Mononuclear cell (primary cell): Measurements from ENCODE around the gene METTL27. TPM values are rescaled to one million over a fixed set of nuclear protein-coding genes. Genes with fewer than 3 reads are reported as not detected.

Source experiments
- H3K27me3 ChIP-seq: 2 replicates; pipeline ENCODE4 v1.6.0; 2011; ENCODE audit warnings: low read length, control low read depth; ENCODE audit not compliant: insufficient read depth
- H3K4me1 ChIP-seq: 2 replicates; pipeline ENCODE4 v1.5.1; 2011; ENCODE audit warnings: mild to moderate bottlenecking, low read length, control low read depth; ENCODE audit not compliant: insufficient read depth
- H3K4me3 ChIP-seq: 2 replicates; pipeline ENCODE4 v1.5.1; 2011; ENCODE audit warnings: mild to moderate bottlenecking, low read length, moderate library complexity
- H3K9me3 ChIP-seq: 2 replicates; pipeline ENCODE4 v1.5.1; 2011; ENCODE audit warnings: low read depth, mild to moderate bottlenecking, control low read depth, low read length
- total RNA-seq: library from RNA; depleted of rRNA; stranded (reverse); fragments of >200 nt; gene quantifications from one replicate; pipeline ENCODE4 v1.2.3, GENCODE V29; 2012

The METTL27 gene
- total RNA-seq, 1 donor = not detected

DNA sequence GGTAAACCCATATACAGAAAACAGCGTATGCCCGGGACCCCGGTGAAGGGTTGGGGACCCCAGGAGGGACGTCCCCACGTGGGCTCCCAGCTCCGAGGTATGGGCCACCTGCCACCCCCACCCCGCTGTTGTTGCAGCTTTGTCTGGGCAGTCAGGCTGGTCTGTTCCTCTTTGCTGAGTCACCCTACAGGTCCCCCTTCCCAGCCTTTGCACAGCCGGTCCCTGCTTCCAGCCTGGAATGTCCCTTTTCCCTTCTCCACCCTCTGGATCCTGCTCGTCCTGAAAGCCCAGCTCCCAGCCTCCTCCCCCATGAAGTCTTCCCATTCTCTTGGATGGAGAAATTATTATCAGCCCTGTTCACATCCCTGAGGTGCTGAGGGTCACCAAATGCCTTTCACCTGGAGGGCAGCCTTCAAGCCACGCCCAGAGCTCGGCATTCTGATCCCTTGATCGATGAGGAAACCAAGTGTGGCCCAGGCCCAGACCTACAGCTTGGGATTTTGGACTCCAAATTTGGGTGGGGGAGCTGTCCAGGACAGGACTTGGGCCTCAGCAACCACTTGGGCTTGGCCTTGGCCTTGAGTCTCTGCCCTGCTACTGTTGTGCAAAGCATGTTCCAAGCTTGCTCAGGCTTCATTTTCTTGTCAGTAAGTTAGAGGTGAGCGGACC is 8.9 kb downstream of the METTL27 start:
- Histone ChIP-seq H3K4me1 (peaks cover 4% of the 10 kb centered on the region), H3K9me3 (no peaks in the 10 kb centered on the region), H3K27me3 (no peaks in the 10 kb centered on the region), H3K4me3 (no peak overlapping the region)

DNA sequence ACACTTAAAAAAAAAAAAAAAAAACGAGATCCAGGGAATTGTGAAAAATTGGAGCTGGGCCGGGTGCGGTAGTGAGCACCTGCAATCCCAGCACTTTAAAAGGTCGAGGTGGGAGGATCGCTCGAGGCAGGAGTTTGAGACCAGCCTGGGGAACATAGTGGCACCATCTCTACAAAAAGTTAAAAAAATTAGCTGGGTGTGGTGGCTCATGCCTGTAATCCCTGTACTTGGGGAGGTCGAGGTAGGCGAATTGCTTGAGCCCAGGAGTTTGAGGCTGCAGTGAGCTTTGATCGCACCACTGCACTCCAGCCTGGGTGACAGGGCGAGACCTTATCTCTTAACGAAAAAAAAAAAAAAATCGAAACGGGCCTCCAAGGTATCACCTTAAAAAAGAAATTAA is 9.5 kb downstream of the METTL27 start:
- Histone ChIP-seq H3K4me3 (no peak overlapping the region), H3K27me3 (no peaks in the 10 kb centered on the region), H3K9me3 (no peaks in the 10 kb centered on the region), H3K4me1 (peaks cover 9% of the 10 kb centered on the region)

DNA sequence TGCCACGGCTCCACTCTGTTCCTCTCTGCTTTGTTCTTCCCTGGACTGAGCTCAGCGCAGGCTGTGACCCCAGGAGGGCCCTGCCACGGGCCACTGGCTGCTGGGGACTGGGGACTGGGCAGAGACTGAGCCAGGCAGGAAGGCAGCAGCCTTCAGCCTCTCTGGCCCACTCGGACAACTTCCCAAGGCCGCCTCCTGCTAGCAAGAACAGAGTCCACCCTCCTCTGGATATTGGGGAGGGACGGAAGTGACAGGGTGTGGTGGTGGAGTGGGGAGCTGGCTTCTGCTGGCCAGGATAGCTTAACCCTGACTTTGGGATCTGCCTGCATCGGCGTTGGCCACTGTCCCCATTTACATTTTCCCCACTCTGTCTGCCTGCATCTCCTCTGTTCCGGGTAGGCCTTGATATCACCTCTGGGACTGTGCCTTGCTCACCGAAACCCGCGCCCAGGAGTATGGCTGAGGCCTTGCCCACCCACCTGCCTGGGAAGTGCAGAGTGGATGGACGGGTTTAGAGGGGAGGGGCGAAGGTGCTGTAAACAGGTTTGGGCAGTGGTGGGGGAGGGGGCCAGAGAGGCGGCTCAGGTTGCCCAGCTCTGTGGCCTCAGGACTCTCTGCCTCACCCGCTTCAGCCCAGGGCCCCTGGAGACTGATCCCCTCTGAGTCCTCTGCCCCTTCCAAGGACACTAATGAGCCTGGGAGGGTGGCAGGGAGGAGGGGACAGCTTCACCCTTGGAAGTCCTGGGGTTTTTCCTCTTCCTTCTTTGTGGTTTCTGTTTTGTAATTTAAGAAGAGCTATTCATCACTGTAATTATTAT is 10.3 kb downstream of the METTL27 start:
- H3K9me3 ChIP-seq = no peaks in the 10 kb centered on the region
- H3K27me3 ChIP-seq = no peaks in the 10 kb centered on the region
- no peak overlapping the region for H3K4me3 ChIP-seq
- H3K4me1 ChIP-seq = peaks cover 17% of the 10 kb centered on the region

DNA sequence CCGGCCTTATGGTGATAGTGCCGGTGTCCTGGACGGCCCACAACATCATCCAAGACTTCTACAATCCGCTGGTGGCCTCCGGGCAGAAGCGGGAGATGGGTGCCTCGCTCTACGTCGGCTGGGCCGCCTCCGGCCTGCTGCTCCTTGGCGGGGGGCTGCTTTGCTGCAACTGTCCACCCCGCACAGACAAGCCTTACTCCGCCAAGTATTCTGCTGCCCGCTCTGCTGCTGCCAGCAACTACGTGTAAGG is 10.8 kb downstream of the METTL27 start:
- H3K27me3 ChIP-seq = no peaks in the 10 kb centered on the region
- H3K9me3 ChIP-seq = no peaks in the 10 kb centered on the region

DNA sequence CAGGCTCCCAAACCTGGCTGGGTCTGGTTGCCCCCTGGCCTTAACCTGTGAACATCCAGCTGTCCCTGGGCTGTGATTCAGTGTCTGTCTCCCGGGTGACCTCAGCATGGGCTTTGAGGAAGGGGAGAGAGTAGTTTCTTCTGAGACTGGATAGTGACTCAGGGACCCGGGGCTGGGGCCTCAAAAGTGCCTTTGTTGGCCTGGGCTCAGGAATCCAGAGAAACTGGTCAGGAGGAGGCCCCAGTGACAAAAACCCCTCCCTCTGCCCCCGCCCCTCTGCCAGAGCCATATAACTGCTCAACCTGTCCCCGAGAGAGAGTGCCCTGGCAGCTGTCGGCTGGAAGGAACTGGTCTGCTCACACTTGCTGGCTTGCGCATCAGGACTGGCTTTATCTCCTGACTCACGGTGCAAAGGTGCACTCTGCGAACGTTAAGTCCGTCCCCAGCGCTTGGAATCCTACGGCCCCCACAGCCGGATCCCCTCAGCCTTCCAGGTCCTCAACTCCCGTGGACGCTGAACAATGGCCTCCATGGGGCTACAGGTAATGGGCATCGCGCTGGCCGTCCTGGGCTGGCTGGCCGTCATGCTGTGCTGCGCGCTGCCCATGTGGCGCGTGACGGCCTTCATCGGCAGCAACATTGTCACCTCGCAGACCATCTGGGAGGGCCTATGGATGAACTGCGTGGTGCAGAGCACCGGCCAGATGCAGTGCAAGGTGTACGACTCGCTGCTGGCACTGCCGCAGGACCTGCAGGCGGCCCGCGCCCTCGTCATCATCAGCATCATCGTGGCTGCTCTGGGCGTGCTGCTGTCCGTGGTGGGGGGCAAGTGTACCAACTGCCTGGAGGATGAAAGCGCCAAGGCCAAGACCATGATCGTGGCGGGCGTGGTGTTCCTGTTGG is 11.4 kb downstream of the METTL27 start, which contains the start of gene CLDN4:
CLDN4 (plus strand) TSS at position 316 of the 903 bp plus-strand sequence; CDS start at position 522, 206 bp downstream.
- peaks cover 28% of the 10 kb centered on the region for H3K4me1 ChIP-seq
- H3K27me3 ChIP-seq = no peaks in the 10 kb centered on the region
- no peak within 1 kb of the TSS for H3K4me3 ChIP-seq

More for the DNA sequence above, 10.8 kb downstream of the METTL27 start:
- Histone ChIP-seq H3K4me3 (no peak overlapping the region), H3K4me1 (peaks cover 22% of the 10 kb centered on the region)

DNA sequence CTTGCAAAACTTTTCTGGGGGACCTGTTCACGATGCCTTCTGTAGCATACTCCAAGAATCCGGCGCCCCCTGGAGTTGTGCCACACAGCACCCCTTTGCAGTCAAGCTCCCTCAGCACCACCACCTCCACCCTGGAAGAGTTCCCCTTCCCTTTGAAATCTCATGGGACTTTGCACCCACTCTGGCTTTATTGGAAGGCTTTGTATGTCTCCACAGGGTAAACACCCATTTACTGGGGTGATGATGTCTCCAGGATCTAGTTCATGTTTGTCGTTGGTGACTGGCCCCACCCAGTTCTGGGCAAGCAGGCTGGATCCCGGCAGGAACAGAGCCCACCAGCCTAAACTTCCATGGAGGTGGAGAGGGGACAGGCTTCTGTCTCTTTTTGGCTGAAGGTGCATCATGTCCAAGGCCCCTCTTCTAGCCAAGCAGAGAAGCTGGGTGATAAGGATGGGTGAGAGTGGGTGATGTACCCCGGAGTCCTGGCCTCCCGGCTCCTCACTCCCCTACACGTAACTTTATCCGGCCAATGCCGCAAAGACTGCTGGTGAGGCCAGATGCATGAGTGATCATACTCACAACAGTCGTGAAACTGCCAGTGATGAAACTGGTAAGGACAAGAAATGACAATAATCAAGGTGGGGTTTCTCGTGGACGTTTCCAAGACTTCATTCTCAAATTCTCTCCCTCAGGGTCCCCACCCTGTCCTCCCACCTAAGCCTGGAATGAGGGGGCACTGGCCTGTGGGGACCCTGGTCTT is 12.2 kb downstream of the METTL27 start:
- Histone ChIP-seq H3K4me3 (no peak overlapping the region), H3K9me3 (no peaks in the 10 kb centered on the region), H3K27me3 (no peaks in the 10 kb centered on the region), H3K4me1 (peaks cover 30% of the 10 kb centered on the region)

More for the DNA sequence above, 11.4 kb downstream of the METTL27 start, which contains the start of gene CLDN4:
- H3K9me3 ChIP-seq = no peaks in the 10 kb centered on the region

DNA sequence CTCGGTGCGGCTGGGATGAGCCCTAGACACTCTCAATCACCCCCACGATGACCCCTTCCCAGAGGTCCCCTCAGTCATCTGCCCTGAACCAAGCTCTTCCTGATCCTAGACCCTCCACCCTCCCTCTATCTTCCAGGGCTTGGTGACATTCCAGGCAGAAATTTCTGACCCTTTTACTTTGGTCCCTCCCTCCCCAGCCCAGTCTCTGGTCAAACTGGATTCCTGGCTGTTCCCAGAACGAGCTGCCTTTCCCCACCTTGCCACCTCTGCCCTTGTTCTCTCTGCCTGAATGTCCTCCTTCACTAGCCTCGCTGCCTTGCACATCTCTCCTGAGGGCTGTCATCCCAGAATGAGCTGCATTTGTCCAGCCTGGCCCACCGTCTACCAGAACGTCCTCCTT is 12.8 kb downstream of the METTL27 start:
- no peaks in the 10 kb centered on the region for H3K27me3 ChIP-seq
- H3K4me3 ChIP-seq = no peak overlapping the region
- no peaks in the 10 kb centered on the region for H3K9me3 ChIP-seq
- peaks cover 30% of the 10 kb centered on the region for H3K4me1 ChIP-seq

DNA sequence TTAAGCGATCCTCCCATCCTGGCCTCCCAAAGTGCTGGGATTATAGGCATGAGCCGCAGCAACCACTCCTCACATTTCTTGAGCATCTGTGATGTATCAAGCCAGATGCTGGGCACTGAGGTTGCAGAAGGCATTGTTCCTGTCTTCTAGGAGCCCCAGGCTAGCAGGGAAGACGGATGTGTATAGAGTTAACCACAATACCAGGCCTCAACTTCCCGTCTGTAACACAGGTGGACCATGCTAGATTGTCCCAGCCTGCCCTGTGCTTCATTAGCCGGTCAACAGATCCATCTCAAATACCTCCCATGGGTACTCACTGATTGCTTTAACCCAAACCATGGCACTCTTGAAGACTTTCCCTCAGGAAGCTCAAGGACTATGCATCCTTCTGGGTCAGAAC is 13.3 kb downstream of the METTL27 start:
- H3K9me3 ChIP-seq = no peaks in the 10 kb centered on the region
- no peaks in the 10 kb centered on the region for H3K27me3 ChIP-seq
- peaks cover 30% of the 10 kb centered on the region for H3K4me1 ChIP-seq

DNA sequence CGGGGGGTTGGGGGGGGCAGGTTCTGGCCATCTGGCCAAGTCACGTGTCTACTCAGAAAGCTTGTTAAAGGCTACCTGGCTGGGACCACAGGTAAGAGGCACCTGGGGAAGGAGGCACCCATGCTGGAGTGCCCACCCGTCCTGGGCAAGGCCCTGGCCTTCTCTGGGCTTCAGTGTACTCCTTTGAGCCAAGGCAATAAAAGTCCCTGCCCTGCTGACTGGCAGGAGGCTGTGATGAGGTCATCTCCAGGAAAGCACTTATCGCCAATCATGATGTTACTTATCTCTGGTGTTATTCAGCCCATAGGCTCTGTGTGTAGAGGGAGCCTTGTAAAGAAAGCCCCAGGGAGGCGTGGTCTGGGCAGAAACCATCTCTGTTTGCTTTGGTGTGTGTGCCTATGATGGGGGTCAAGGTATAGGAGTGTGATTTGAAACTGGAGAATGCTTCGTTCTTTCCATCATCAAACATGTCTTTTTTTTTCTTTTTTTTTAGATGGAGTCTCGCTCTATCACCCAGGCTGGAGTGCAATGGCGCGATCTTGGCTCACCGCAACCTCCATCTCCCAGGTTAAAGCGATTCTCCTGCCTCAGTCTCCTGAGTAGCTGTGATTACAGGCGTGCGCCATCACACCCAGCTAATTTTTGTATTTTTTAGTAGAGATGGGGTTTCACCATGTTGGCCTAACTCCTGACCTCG is 14.1 kb downstream of the METTL27 start:
- peaks cover 30% of the 10 kb centered on the region for H3K4me1 ChIP-seq
- no peak overlapping the region for H3K4me3 ChIP-seq
- no peaks in the 10 kb centered on the region for H3K27me3 ChIP-seq
- H3K9me3 ChIP-seq = no peaks in the 10 kb centered on the region

More for the DNA sequence above, 13.3 kb downstream of the METTL27 start:
- H3K4me3 ChIP-seq = no peak overlapping the region

DNA sequence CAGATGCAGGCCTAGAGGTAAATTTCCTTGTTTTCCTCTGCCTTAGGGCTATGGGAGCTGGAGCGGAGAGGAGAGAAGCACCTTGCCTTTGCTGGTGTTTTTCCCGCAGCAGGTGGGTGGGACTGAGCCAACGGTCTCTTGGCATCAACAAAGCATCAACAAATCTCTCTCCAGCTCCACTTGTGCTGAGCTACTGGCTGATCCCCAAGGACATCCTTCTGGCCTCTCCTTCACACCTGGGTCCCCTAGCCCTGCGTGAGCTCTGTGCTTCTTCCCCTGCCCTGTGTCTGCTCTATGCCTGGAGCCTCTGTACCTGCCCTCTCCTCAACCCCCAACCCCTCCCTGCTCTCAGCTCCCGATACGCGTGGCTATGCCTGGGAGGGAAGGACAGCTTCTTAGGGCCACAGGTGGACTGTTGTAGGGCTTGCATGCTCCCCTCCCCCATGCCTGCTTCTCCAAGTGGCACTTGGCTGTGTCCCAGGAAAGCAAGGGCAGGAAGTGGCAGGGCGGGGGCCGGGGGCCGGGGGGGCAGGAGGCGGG is 14.7 kb downstream of the METTL27 start:
- Histone ChIP-seq H3K4me3 (no peak overlapping the region), H3K27me3 (no peaks in the 10 kb centered on the region), H3K9me3 (no peaks in the 10 kb centered on the region)

DNA sequence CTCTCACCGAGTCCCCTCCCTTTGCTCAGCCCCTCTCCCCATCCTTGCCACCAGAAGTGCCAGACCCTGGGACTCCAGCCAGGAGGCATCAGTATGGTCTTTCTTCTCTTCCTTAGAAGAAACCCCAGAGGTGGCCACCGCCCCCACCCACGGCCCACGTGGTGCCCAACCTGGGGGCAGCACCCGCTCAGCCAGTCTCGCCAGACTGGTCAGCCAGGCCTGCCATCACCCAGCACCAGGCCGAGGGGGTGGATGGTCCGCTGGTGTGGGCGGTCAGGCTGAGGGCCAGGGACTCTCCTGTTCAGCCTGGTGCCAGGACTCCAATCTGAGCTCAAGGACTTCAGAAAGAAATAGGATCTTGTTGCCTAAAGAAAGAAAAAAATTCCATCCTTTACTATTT is 17.3 kb downstream of the METTL27 start:
- Histone ChIP-seq H3K9me3 (no peaks in the 10 kb centered on the region), H3K4me3 (no peak overlapping the region), H3K4me1 (peaks cover 30% of the 10 kb centered on the region), H3K27me3 (no peaks in the 10 kb centered on the region)

More for the DNA sequence above, 14.7 kb downstream of the METTL27 start:
- H3K4me1 ChIP-seq = peaks cover 30% of the 10 kb centered on the region

DNA sequence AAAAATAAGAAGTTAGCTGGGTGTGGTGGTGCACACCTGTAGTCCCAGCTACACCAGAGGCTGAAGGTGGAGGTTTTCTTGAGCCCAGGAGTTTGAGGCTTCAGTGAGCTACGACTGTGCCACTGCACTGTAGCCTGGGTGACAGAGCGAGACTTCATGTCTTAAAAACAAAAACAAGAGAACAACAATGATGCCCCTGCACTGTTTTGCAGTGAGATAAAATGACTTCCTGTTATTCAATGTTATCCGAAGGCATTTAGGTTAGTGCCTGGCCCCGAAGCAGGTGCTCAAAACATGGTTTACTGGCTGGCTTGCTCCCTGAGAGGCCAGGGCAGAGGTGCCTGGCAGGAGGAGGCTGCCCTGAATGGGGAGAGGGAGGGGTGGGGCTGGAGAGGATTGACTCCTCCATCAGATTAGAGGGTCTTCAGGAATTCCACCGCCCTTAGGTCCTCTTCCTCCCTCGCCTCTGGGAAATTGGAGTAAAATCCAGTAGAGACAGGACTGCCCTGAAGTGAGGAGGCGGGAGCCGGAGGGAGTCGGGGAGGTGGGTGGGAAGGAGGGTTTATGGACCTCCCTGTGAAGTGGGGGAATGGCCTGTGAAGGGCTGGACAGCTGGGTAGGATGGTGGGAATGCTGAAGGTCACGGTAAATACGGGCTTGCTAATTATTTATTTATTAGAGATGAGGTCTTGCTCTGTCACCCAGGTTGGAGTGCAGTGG is 18.3 kb downstream of the METTL27 start:
- no peaks in the 10 kb centered on the region for H3K9me3 ChIP-seq
- H3K4me1 ChIP-seq = peaks cover 30% of the 10 kb centered on the region
- H3K27me3 ChIP-seq = no peaks in the 10 kb centered on the region
- no peak overlapping the region for H3K4me3 ChIP-seq

DNA sequence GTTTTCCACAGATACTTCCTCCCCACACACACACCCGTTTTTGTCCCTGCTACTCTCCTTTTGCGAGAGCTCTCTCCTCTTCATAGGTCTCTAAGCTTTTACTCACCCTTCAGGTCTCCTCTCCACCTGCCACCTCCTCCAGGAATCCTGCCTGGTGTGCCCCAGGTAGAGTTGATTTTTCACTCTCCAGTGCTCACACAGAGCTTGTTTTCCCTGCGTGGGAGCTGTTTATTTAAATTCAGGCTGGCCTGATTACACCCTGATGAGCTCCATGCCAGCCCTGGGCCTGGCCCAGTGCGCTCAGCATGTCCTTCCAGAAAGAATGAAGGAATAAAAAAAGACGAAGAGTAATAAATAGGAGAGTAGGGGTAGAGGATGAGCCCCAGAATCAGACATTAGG is 19.1 kb downstream of the METTL27 start:
- H3K4me1 ChIP-seq = peaks cover 24% of the 10 kb centered on the region
- no peak overlapping the region for H3K4me3 ChIP-seq
- no peaks in the 10 kb centered on the region for H3K27me3 ChIP-seq
- H3K9me3 ChIP-seq = no peaks in the 10 kb centered on the region
